ENCODE results near the gene FNDC3B. TPM values are rescaled to one million over a fixed set of nuclear protein-coding genes. Genes with fewer than 3 reads are reported as not detected.
"Not testable (repeated sequence)": the region's sequence is repeated elsewhere in the genome, so short reads cannot be mapped to it uniquely, and the experiment has no call there.

Gene FNDC3B
- total RNA-seq = 38.1 and 39.1 TPM in 2 replicates

- intact Hi-C loops (cut with micrococcal nuclease) = loop anchor here (1.0 to 5.0 kb wide), 15 partner anchors 47 to 1169 kb away; partner anchors contain the start of genes ECT2, EIF5A2, RPL22L1 and TNIK
Measured at GRCh38 chr3:172039436-172040077, at the start of gene FNDC3B. FNDC3B (plus strand) TSS chr3:172039578; CDS start chr3:172112480, 72,902 bp downstream.

GRCh38 chr3:171990239-171990638, 49.1 kb upstream of the FNDC3B start:
- intact Hi-C loops (cut with micrococcal nuclease) = not testable (repeated sequence)

GRCh38 chr3:171991166-171991565, 48.2 kb upstream of the FNDC3B start:
- intact Hi-C loops (cut with micrococcal nuclease) = no loop called here

- intact Hi-C loops (cut with micrococcal nuclease) = no loop called here
Measured at GRCh38 chr3:171994646-171995428, 44.5 kb upstream of the FNDC3B start.

- intact Hi-C loops (cut with micrococcal nuclease) = no loop called here
Measured at GRCh38 chr3:171995486-171995885, 43.9 kb upstream of the FNDC3B start.

- intact Hi-C loops (cut with micrococcal nuclease) = no loop called here
Measured at GRCh38 chr3:171996178-171996817, 43.1 kb upstream of the FNDC3B start.

GRCh38 chr3:171998731-171999130, 40.6 kb upstream of the FNDC3B start:
- intact Hi-C loops (cut with micrococcal nuclease) = not testable (repeated sequence)

GRCh38 chr3:172001616-172002015, 37.8 kb upstream of the FNDC3B start:
- intact Hi-C loops (cut with micrococcal nuclease) = not testable (repeated sequence)

- intact Hi-C loops (cut with micrococcal nuclease) = no loop called here
Measured at GRCh38 chr3:172002512-172003078, 36.8 kb upstream of the FNDC3B start.

- intact Hi-C loops (cut with micrococcal nuclease) = no loop called here
Measured at GRCh38 chr3:172003146-172003545, 36.2 kb upstream of the FNDC3B start.

GRCh38 chr3:172007065-172007370, 32.4 kb upstream of the FNDC3B start:
- intact Hi-C loops (cut with micrococcal nuclease) = no loop called here

GRCh38 chr3:172009803-172010202, 29.6 kb upstream of the FNDC3B start:
- intact Hi-C loops (cut with micrococcal nuclease) = no loop called here

- intact Hi-C loops (cut with micrococcal nuclease) = no loop called here
Measured at GRCh38 chr3:172012775-172013174, 26.6 kb upstream of the FNDC3B start.

- intact Hi-C loops (cut with micrococcal nuclease) = no loop called here
Measured at GRCh38 chr3:172014145-172014544, 25.2 kb upstream of the FNDC3B start.

- intact Hi-C loops (cut with micrococcal nuclease) = no loop called here
Measured at GRCh38 chr3:172018364-172018763, 21.0 kb upstream of the FNDC3B start.

GRCh38 chr3:172020763-172021162, 18.6 kb upstream of the FNDC3B start:
- intact Hi-C loops (cut with micrococcal nuclease) = no loop called here

- intact Hi-C loops (cut with micrococcal nuclease) = no loop called here
Measured at GRCh38 chr3:172021164-172021563, 18.2 kb upstream of the FNDC3B start.

- intact Hi-C loops (cut with micrococcal nuclease) = no loop called here
Measured at GRCh38 chr3:172021859-172022258, 17.5 kb upstream of the FNDC3B start.

- intact Hi-C loops (cut with micrococcal nuclease) = no loop called here
Measured at GRCh38 chr3:172023915-172024314, 15.5 kb upstream of the FNDC3B start.

GRCh38 chr3:172024679-172025078, 14.7 kb upstream of the FNDC3B start:
- intact Hi-C loops (cut with micrococcal nuclease) = no loop called here

GRCh38 chr3:172029425-172030098, 9.8 kb upstream of the FNDC3B start:
- intact Hi-C loops (cut with micrococcal nuclease) = no loop called here
